Hepatocyte (in vitro differentiated cells): ENCODE results near the gene BID.

Experiments
- EZH2 ChIP-seq: fragments of 200-600 bp; sonication (generic); IDR thresholded peaks from 2 replicates; pipeline ENCODE4 v1.6.1; 2016; ENCODE audit warnings: antibody characterized with exemption, mild to moderate bottlenecking, borderline replicate concordance
- EZH2phosphoT487 ChIP-seq: fragments of 200-600 bp; sonication (generic); IDR thresholded peaks from one replicate; pipeline ENCODE4 v1.6.1; 2018; ENCODE audit warnings: antibody characterized with exemption, mild to moderate bottlenecking, low read depth, moderate library complexity; ENCODE audit not compliant: unreplicated experiment, severe bottlenecking
- TF ChIP-seq, protein P1 (sequence below): fragments of 200-600 bp; sonication (generic); IDR thresholded peaks from 2 replicates; pipeline ENCODE4 v1.5.1; 2016; ENCODE audit warnings: antibody characterized with exemption, mild to moderate bottlenecking; ENCODE audit not compliant: poor library complexity

DNA sequence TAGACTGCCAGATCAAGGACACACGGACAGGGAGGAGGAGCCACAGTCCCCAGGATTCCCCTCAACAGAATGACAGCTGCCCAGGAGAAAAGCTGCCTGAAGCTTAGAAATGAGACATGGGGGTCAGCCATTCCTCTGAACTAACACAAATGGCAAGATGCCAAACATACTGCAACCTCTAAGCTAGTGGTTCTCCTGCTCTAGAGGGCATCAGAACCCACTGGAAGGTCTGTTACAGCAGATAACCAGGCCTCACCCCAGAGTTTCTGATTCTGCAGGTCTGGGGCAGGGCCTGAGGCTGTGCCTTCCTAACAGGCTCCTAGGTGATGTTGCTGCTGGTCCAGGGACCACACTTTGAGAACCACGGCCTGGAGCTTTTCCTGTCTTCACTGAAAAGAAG, 28.6 kb upstream of the BID start:
- TF ChIP-seq, protein P1, sequence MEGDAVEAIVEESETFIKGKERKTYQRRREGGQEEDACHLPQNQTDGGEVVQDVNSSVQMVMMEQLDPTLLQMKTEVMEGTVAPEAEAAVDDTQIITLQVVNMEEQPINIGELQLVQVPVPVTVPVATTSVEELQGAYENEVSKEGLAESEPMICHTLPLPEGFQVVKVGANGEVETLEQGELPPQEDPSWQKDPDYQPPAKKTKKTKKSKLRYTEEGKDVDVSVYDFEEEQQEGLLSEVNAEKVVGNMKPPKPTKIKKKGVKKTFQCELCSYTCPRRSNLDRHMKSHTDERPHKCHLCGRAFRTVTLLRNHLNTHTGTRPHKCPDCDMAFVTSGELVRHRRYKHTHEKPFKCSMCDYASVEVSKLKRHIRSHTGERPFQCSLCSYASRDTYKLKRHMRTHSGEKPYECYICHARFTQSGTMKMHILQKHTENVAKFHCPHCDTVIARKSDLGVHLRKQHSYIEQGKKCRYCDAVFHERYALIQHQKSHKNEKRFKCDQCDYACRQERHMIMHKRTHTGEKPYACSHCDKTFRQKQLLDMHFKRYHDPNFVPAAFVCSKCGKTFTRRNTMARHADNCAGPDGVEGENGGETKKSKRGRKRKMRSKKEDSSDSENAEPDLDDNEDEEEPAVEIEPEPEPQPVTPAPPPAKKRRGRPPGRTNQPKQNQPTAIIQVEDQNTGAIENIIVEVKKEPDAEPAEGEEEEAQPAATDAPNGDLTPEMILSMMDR: no peak
- TF ChIP-seq EZH2phosphoT487 (no peak), EZH2 (no peak)
